Measurements from ENCODE around the gene POU6F2. TPM values are rescaled to one million over a fixed set of nuclear protein-coding genes. Genes with fewer than 3 reads are reported as not detected.

The POU6F2 gene
- total RNA-seq, 1 donor from 2014 or later = 3.3 TPM

DNA sequence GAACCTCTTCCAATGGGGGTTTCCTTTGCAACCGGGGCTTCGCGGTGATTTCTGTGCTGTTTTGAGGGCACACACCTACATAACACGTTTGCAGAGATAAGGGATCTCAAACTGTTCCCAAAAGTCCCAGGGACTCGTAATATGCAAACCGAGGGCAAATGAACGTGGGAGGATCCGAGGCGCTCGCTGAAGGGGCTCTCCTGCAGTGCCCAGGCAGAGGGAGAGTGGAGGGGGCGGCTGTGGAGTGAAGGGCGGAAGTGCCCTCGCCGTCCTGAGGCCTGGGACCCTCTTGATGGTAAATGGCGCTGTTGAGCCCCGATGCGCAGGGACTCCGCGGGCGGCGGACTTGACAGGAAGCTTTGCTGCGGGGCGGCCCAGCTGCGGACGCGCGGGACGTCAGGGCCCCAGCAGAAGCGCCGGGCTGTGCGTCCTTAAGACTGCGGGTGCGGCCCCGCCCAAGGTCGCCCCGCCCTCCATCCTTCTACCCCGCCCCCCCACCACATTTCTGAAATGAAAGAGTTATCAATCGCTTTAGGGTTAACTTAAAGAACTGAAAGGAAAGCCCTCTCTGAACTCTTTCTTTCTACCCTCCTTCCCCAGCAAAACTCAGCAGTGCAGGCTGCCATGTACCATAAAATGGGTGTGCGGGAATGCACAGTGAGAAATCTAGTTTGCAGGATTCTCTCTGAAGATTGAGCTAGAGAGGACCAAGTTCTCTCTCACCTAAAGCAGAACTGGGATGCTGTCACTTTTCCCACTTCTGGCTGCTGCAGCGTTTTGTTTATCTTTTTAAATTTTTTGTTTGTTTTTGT lies 436.7 kb downstream of the POU6F2 start:
- DNase-seq (ENCODE audit: low spot score in 2 of 2) (peak; percentile 18 to 27), FAIRE-seq (no peak)

DNA sequence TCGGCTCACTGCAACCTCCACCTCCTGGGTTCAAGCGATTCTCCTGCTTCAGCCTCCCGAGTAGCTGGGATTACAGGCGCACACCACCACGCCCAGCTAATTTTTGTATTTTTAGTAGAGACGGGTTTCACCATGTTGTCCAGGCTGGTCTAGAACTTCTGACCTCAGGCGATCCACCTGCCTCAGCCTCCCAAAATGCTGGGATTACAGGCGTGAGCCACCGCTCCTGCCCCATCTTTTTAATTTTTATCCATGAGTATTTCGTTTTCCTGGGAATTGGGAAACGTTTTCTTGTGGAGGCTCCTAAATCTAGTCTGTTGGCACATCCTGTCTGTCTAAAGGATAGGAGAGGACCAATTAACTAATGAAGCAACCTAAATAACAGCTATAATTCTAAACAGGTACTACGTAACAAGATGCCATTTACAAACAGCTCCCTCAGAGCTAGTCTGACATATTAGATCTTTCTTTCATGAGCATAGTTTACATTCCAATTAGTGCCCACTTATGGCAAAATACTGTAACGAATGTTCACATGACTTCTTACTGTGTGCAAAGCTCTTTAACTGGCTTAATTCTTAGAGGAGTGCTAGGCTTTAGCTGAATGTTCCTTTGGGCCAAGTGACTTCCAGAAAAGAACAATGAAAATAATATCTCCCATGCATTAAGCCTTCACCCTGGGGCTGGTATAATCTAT lies 437.5 kb downstream of the POU6F2 start:
- FAIRE-seq (no peak), DNase-seq (ENCODE audit: low spot score in 2 of 2) (no peak)

- no peak for DNase-seq (ENCODE audit: low spot score in 2 of 2)
- FAIRE-seq = no peak
These were observed 439.2 kb downstream of the POU6F2 start for GRCh38 chr7:39416866-39417265.

GRCh38 chr7:39417642-39418041 lies 439.9 kb downstream of the POU6F2 start:
- DNase-seq (ENCODE audit: low spot score in 2 of 2) (no peak), FAIRE-seq (no peak)

GRCh38 chr7:39421251-39421650 lies 443.5 kb downstream of the POU6F2 start:
- DNase-seq (ENCODE audit: low spot score in 2 of 2) = no peak
- no peak for FAIRE-seq

- FAIRE-seq = no peak
- no peak for DNase-seq (ENCODE audit: low spot score in 2 of 2)
These were observed 444.0 kb downstream of the POU6F2 start for GRCh38 chr7:39421661-39422060.

DNA sequence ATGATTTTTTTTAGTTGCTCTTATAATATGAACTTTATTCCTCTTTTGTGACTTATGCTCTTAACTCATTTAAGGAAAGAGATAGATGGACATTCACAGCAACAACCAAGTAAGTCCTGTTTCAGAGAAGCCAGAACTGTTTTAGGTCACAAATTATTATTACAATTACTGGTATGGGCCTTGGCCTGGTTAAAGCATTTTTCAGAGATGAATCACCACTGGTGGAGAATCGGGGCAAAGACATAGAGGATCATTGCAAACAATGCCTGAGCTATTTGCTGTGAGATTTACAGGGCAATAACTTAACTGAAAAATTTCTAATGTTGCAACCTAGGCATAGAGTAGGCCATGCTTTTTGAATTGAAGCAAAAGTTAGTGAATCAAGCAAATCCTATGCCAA lies 450.5 kb downstream of the POU6F2 start:
- FAIRE-seq (no peak), DNase-seq (ENCODE audit: low spot score in 2 of 2) (no peak)

DNA sequence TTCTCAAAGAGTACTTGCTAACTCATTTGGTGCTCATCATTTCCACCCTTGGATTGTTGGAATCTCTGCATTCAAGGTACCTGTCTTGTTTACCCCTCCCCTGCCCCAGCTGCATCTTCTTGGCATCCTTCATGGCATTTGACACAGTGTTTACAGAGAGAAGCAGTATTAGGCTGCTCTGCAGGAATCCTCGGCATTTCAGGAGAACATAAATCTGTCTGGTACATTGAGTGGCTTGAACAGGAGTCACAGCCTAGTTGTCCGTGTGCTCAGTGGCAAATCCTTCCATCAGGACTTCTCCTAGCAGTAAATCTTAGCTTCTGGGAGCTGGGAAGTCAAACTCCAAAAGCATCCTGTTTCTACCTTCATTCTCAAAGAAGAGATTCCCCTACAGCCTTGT lies 451.7 kb downstream of the POU6F2 start:
- FAIRE-seq = no peak
- no peak for DNase-seq (ENCODE audit: low spot score in 2 of 2)

DNA sequence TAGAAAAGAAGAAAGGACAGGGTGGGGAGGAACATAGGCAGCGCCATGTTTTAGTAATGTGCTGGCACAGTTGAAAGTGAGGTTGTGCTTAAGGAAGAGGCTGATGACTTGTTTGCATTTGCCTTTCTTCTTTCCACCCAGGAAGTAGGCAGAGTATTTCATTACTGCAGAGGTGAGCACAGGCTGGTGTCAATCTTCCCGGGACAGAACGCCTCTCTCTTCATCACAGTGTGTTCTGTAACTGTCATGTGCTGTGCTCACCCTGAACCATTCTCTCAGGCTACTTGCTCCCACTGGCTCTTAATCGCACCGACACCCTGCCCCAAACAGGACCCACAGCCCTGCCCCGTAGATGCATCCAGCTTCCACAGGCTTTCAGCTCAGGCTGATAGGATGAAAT lies 452.7 kb downstream of the POU6F2 start:
- no peak for FAIRE-seq
- DNase-seq (ENCODE audit: low spot score in 2 of 2) = no peak

- no peak for FAIRE-seq
- DNase-seq (ENCODE audit: low spot score in 2 of 2) = no peak
These were observed 453.4 kb downstream of the POU6F2 start for GRCh38 chr7:39430909-39431641.

- DNase-seq (ENCODE audit: low spot score in 2 of 2) (no peak), FAIRE-seq (no peak)
These were observed 454.7 kb downstream of the POU6F2 start for GRCh38 chr7:39432368-39432767.

DNA sequence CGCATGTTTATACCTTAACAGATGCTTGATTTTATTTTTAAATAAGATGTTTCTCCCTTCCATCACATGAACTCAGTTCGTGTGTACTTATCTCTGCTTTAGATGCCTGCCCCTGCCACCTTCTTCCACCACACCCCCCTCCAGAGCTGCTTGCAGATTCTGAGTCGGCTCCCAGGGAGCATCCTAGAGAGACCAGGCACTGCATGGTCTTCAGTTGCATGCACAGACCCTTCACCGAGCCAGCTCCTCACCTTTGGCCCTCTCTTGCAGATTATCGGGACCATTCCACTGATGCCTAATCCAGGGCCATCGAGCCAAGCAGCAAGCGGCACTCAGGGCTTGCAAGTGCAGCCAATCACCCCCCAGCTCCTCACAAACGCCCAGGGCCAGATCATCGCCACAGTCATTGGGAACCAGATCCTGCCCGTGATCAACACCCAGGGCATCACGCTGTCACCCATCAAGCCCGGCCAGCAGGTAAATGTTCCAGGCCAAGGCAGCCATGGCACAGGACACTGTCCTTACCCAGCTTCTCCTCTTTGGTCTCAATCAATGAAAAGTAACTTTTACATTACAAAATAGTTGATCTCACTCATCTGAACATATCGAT lies 455.2 kb downstream of the POU6F2 start:
- FAIRE-seq (no peak), DNase-seq (ENCODE audit: low spot score in 2 of 2) (no peak)

GRCh38 chr7:39433550-39433949 lies 455.8 kb downstream of the POU6F2 start:
- DNase-seq (ENCODE audit: low spot score in 2 of 2) = no peak

DNA sequence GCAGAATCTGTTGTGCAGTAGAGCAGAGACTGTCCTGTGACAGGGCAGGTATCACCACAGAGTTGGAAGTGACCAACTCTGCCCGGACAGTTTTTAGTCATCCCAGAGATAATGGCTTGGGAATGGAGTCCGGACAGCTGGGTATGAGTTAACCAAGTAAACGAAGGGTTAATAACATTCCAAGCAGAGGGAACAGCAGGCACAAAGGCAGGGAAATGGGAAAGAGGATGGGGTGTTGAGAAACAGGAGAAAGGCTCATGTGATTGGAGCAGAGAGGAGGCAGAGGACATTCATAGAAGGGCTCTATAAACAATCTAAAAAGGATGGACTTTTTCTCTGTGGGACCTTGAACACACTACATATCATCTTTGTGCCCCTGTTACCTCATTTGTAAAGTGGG lies 456.3 kb downstream of the POU6F2 start:
- no peak for FAIRE-seq
- DNase-seq (ENCODE audit: low spot score in 2 of 2) = no peak

More at GRCh38 chr7:39433550-39433949, 455.8 kb downstream of the POU6F2 start:
- no peak for FAIRE-seq

DNA sequence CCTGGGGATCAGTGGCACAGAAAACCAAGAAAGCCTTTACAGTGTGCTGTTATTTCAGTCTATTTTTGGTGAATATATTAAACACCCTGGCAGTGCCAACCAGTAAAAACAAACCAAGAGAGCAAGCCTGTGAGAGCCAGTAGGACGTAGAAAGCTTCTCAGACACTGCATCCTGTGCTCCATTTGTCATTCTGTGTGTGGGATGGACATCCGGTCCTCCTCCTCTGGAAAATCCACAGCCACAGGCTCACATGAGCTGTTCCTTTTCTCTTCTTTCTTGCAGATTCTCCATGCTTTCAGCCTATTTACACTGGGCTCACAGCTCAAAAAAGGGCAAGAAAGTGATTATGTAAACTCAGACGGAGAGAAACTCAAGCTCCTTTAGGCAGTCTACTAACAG lies 468.8 kb downstream of the POU6F2 start:
- FAIRE-seq (no peak), DNase-seq (ENCODE audit: low spot score in 2 of 2) (no peak)

- DNase-seq (ENCODE audit: low spot score in 2 of 2) = no peak
- FAIRE-seq = no peak
These were observed 474.2 kb downstream of the POU6F2 start for GRCh38 chr7:39451901-39452300.

DNA sequence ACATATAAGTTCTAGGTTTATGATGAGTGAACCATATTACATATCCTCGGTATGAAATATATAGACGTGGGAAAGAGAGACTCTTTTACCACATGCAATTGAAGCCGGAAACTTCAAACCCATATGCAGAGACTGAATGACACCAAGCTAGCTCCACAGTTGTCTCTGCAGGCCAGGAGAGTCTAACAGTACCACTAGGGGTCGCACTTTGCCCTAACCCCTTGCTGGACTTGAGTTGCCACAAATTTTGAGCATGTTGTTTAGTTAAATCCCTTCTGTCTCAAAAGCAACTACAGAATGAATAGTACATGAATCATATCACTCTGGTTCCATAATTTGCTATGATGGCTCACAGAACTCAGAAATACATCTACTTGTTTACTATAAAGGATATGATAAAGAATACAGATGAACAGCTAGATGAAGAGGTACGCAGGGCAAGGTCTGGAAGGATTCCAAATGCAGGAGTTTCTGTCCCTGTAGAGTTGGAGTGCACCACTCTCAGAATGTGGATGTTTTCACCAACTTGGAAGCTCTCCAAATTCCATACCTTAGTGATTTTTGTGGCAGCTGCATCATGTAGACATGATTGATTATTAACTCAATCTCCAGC lies 476.1 kb downstream of the POU6F2 start:
- no peak for DNase-seq (ENCODE audit: low spot score in 2 of 2)
- FAIRE-seq = no peak

GRCh38 chr7:39458061-39458745 lies 480.5 kb downstream of the POU6F2 start:
- no peak for FAIRE-seq

GRCh38 chr7:39459636-39460035 lies 481.9 kb downstream of the POU6F2 start:
- FAIRE-seq (no peak), DNase-seq (ENCODE audit: low spot score in 2 of 2) (no peak)

More at GRCh38 chr7:39458061-39458745, 480.5 kb downstream of the POU6F2 start:
- DNase-seq (ENCODE audit: low spot score in 2 of 2) = no peak

DNA sequence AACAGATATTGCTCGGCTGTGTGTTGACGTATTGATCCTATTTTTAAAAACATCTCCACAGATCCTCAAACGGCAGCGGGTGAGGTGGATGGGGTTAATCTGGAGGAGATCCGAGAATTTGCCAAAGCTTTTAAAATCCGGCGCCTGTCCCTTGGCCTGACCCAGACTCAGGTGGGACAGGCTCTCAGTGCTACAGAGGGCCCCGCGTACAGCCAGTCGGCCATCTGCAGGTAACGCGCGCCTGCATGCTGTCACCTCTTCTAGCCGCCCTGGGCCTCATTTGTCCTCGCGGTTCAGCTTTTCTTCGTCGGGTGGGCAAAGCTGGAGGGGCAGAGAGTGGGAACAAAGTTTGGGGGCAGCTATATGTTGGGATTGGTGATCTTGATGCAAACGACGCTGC lies 482.8 kb downstream of the POU6F2 start:
- no peak for DNase-seq (ENCODE audit: low spot score in 2 of 2)
- no peak for FAIRE-seq
